Ascending aorta (tissue), 2 donors: ENCODE measurements around the gene CAPRIN1. TPM values are rescaled to one million over a fixed set of nuclear protein-coding genes. Genes with fewer than 3 reads are reported as not detected.

Experiments used
- DNase-seq, 2 donors: peaks; one replicate each; pipeline ENCODE4 v3.0.0-alpha.2; 2019; ENCODE audit warnings: low spot score in 2 of 2
- H3K27ac ChIP-seq, 2 donors: fragments of 200-600 bp; sonication (generic); one replicate each; pipeline ENCODE4 v1.5.1; 2016 to 2017; ENCODE audit warnings: mild to moderate bottlenecking in 1 of 2
- H3K27me3 ChIP-seq: fragments of 200-600 bp; sonication (generic); one replicate; pipeline ENCODE4 v1.5.1; 2017
- H3K36me3 ChIP-seq, 2 donors: fragments of 200-600 bp; sonication (generic); one replicate each; pipeline ENCODE4 v1.5.1; 2016
- H3K4me1 ChIP-seq, 2 donors: fragments of 200-600 bp; sonication (generic); one replicate each; pipeline ENCODE4 v1.5.1; 2016 to 2017; ENCODE audit warnings: mild to moderate bottlenecking in 1 of 2
- H3K4me3 ChIP-seq, 2 donors: fragments of 200-600 bp; sonication (generic); one replicate each; pipeline ENCODE4 v1.5.1; 2016 to 2017; ENCODE audit warnings: mild to moderate bottlenecking in 1 of 2
- H3K9me3 ChIP-seq, 2 donors: fragments of 200-600 bp; sonication (generic); one replicate each; pipeline ENCODE4 v1.5.1; 2016
- CTCF ChIP-seq, 3 experiments: fragments of 200-600 bp in 2 of 3; fragments of 450-650 bp in 1 of 3; sonication (generic) in 2 of 3; IDR thresholded peaks; one replicate each; pipeline ENCODE4 v1.5.1; 2016 to 2019; ENCODE audit warnings: antibody characterized with exemption in 3 of 3, mild to moderate bottlenecking in 1 of 3, moderate library complexity in 1 of 3
- intact Hi-C: fragments of 100-400 bp; cut with DNase I; formaldehyde crosslinking; loops from one replicate; pipeline ENCODE4 v1.15.1; 2023
- total RNA-seq: library from RNA; depleted of rRNA; stranded (reverse); fragments of >200 nt; gene quantifications from one replicate; pipeline ENCODE4 v1.1.0, GENCODE V29; 2016

The CAPRIN1 gene
- total RNA-seq, 1 donor from 2014 or later: 155 TPM

GRCh38 chr11:34134765-34135164 is 83.2 kb downstream of the CAPRIN1 start:
- intact Hi-C loops: no loop called here
- Histone ChIP-seq H3K4me1 (no peaks in the 10 kb centered on the region), H3K4me3 (no peak overlapping the region), H3K9me3 (no peaks in the 10 kb centered on the region), H3K27ac (no peak overlapping the region), H3K36me3 (peaks cover 65 to 95% of the 10 kb centered on the region in 2 donors), H3K27me3 (no peaks in the 10 kb centered on the region)
- TF ChIP-seq CTCF (IDR thresholded peaks at IDR 0.05): no peak
- DNase-seq: no peak

DNA sequence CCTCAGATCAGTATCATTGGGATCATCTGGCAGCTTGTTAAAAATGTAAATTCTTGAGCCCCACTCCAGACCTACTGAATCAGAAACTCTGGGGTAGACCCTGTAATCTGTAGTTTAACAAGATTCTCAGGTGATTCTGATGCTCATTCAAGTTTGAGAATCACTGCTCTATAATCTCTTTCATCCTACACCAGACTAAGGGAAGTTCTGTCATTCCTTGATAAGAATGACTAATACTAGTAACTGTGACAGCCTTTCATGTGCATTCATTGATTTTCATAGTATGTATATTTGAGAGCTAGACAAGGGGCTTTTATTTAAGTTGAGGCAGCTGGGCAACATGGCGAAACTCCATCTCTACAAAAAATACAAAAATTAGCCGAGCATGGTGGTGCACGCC is 83.9 kb downstream of the CAPRIN1 start:
- no peak overlapping the region for H3K27ac ChIP-seq
- no peak overlapping the region for H3K4me3 ChIP-seq
- H3K9me3 ChIP-seq: no peaks in the 10 kb centered on the region
- H3K36me3 ChIP-seq: peaks cover 71 to 95% of the 10 kb centered on the region in 2 donors
- no peak for TF ChIP-seq CTCF (IDR thresholded peaks at IDR 0.05)
- no peak for DNase-seq
- H3K27me3 ChIP-seq: no peaks in the 10 kb centered on the region
- intact Hi-C loops: no loop called here
- no peaks in the 10 kb centered on the region for H3K4me1 ChIP-seq

GRCh38 chr11:34136420-34136819 is 84.9 kb downstream of the CAPRIN1 start:
- Histone ChIP-seq H3K4me3 (no peak overlapping the region), H3K9me3 (no peaks in the 10 kb centered on the region), H3K27me3 (no peaks in the 10 kb centered on the region), H3K27ac (no peak overlapping the region), H3K36me3 (peaks cover 73 to 95% of the 10 kb centered on the region in 2 donors), H3K4me1 (no peaks in the 10 kb centered on the region)
- no peak for TF ChIP-seq CTCF (IDR thresholded peaks at IDR 0.05)
- no peak for DNase-seq
- intact Hi-C loops: no loop called here

DNA sequence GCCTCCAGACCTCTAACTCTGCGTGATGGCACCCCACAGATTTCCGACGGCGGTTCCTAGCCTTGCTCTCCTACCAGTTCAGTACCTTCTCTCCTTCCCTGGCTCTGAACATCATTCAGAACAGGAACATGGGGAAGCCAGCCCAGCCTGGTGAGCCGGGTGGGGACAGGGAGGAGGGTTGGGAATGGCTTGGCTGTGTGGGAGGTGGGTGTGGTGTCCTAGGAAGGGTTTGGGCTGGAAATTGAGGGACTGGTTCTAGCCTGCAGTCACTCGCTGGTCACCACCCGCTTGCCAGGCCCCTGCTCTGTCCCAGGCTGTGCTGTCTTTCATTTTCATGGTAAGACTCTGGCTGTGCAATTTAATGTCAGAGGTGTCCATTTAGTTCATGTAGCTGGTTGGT is 87.8 kb downstream of the CAPRIN1 start:
- no peaks in the 10 kb centered on the region for H3K4me1 ChIP-seq
- no peaks in the 10 kb centered on the region for H3K27me3 ChIP-seq
- peaks cover 89 to 97% of the 10 kb centered on the region in 2 donors for H3K36me3 ChIP-seq
- no peak overlapping the region for H3K4me3 ChIP-seq
- no peaks in the 10 kb centered on the region for H3K9me3 ChIP-seq
- no peak overlapping the region for H3K27ac ChIP-seq
- DNase-seq: no peak
- intact Hi-C loops: no loop called here
- TF ChIP-seq CTCF (IDR thresholded peaks at IDR 0.05): no peak

GRCh38 chr11:34140149-34140548 is 88.6 kb downstream of the CAPRIN1 start:
- no peak for TF ChIP-seq CTCF (IDR thresholded peaks at IDR 0.05)
- H3K27me3 ChIP-seq: no peaks in the 10 kb centered on the region
- no peak for DNase-seq
- intact Hi-C loops: no loop called here
- no peak overlapping the region for H3K4me3 ChIP-seq
- H3K4me1 ChIP-seq: no peaks in the 10 kb centered on the region
- no peaks in the 10 kb centered on the region for H3K9me3 ChIP-seq
- H3K36me3 ChIP-seq: peaks cover 89 to 97% of the 10 kb centered on the region in 2 donors
- no peak overlapping the region for H3K27ac ChIP-seq

DNA sequence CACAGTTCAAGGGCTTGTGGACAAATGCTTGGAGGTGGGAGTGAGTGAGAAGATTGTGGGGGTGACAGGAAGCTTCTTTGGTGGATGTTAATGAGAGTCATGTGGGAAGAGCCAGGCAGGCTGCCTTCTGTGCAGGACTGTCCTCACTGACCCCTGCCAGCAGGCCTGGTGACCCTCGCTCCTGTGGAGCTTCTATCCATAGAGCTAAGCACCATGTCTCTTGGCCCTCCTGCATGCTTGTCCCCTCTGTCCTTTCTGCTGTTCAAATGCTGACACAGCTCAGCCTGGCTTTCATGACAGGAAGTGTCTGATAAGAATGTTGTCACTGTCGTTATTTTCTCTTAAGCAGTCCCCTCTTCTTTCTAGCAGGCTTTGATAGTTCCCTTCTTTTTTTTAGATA is 91.5 kb downstream of the CAPRIN1 start:
- H3K27me3 ChIP-seq: no peaks in the 10 kb centered on the region
- peaks cover 90 to 97% of the 10 kb centered on the region in 2 donors for H3K36me3 ChIP-seq
- TF ChIP-seq CTCF (IDR thresholded peaks at IDR 0.05): no peak
- intact Hi-C loops: no loop called here
- no peak overlapping the region for H3K27ac ChIP-seq
- no peaks in the 10 kb centered on the region for H3K9me3 ChIP-seq
- no peaks in the 10 kb centered on the region for H3K4me1 ChIP-seq
- H3K4me3 ChIP-seq: no peak overlapping the region
- DNase-seq: no peak
